ENCODE data around the gene SERTAD2.

Gene SERTAD2

GRCh38 chr2:64646007-64646880 is 7.5 kb downstream of the SERTAD2 start:
- H3K27ac ChIP-seq = peak overlapping the region; percentile 82
- no peak for TF ChIP-seq ZFX (IDR thresholded peaks at IDR 0.05; ENCODE audit: borderline replicate concordance)
- TF ChIP-seq CTCF (IDR thresholded peaks at IDR 0.05) = peak; percentile 98

GRCh38 chr2:64644458-64645382 is 9.0 kb downstream of the SERTAD2 start:
- no peak for TF ChIP-seq ZFX (IDR thresholded peaks at IDR 0.05; ENCODE audit: borderline replicate concordance)
- no peak; the same call in 1 of the 2 replicates for TF ChIP-seq CTCF (IDR thresholded peaks at IDR 0.05)
- peak overlapping the region; percentile 82 for H3K27ac ChIP-seq

- peak overlapping the region; percentile 82 for H3K27ac ChIP-seq
Measured at GRCh38 chr2:64643838-64644457, 9.8 kb downstream of the SERTAD2 start.

GRCh38 chr2:64641599-64641998 is 12.1 kb downstream of the SERTAD2 start:
- TF ChIP-seq CTCF (IDR thresholded peaks at IDR 0.05) (no peak), ZFX (IDR thresholded peaks at IDR 0.05; ENCODE audit: borderline replicate concordance) (no peak)
- no peak overlapping the region for H3K27ac ChIP-seq

More at GRCh38 chr2:64643838-64644457, 9.8 kb downstream of the SERTAD2 start:
- TF ChIP-seq ZFX (IDR thresholded peaks at IDR 0.05; ENCODE audit: borderline replicate concordance) = no peak
- no peak for TF ChIP-seq CTCF (IDR thresholded peaks at IDR 0.05)

GRCh38 chr2:64640153-64641044 is 13.3 kb downstream of the SERTAD2 start:
- H3K27ac ChIP-seq = no peak overlapping the region

More at GRCh38 chr2:64640153-64641044, 13.3 kb downstream of the SERTAD2 start:
- no peak for TF ChIP-seq CTCF (IDR thresholded peaks at IDR 0.05)
- no peak for TF ChIP-seq ZFX (IDR thresholded peaks at IDR 0.05; ENCODE audit: borderline replicate concordance)

Data from 22Rv1 (cell line).